Measurements from ENCODE around the gene FGF14. TPM values are rescaled to one million over a fixed set of nuclear protein-coding genes. Genes with fewer than 3 reads are reported as not detected.
"Not testable (repeated sequence)": the region's sequence is repeated elsewhere in the genome, so short reads cannot be mapped to it uniquely, and the experiment has no call there.

The FGF14 gene
- total and polyA plus RNA-seq, 2 donors from 2014 or later: 0.47 to 3.3 TPM

DNA sequence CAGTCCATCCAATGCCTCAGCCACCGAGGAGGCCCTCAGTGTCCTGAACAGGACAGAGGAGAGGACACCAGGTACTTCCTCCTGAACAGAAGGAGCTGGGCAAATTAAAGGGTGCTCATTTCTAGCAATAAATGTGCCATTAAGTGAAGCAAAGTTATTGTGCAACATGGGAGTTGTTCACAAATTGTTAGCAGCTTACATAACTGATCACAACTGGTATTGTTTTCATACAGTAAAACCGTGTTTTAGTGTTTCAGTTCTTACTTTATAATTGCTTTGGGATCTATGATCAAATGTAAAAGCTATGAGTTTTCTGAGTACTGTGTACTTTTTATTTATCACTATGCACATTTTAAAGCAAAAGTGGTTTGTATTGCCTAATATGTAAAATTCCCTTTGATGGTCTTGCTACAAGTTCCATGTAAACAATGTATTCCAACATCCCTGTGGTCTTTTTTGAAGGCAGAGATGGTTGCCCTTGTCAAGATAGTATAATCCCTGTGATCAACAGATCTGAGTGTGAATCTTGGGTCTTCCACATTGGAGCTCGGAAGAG is 263.1 kb downstream of the FGF14 start:
- FAIRE-seq: no peak
- intact Hi-C loops (cut with DNase I): no loop called here

DNA sequence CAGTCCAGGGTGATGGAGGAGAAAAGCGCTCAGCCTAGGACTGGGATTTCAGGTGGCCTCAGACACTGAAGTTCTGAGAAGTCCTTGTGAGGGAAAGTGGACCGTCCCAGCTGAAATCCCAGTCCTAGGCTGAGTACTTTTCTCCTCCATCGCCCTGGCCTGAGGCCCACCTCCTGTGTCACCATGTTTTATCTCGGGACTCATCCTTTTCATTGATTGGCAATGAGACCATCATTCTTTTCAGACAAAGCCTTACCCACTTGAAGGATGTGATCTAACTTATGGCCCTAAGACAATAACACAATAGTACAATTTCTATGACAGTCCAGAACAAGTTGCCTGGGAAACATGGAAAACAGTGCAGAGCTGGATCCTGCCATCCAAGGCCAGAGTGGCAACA is 263.9 kb downstream of the FGF14 start:
- H3K36me3 ChIP-seq (ENCODE audit: control insufficient read depth in 2 of 3, insufficient read depth in 3 of 3, low read length in 3 of 3); intact Hi-C loops (cut with DNase I); H3K4me3 ChIP-seq (ENCODE audit: low read length in 3 of 3); H3K9ac ChIP-seq (ENCODE audit: low read length in 3 of 3); H3K27me3 ChIP-seq (ENCODE audit: control insufficient read depth, insufficient read depth, low read length); H3K9me3 ChIP-seq (ENCODE audit: control insufficient read depth in 2 of 3, insufficient read depth in 1 of 3, low read length in 3 of 3); H3K27ac ChIP-seq (ENCODE audit: low read depth in 2 of 2, low read length in 2 of 2); H3K4me1 ChIP-seq (ENCODE audit: control insufficient read depth in 2 of 3, insufficient read depth in 2 of 3, low read depth in 1 of 3, low read length in 3 of 3); FAIRE-seq; DNase-seq: not testable (repeated sequence)

More for the DNA sequence above, 263.1 kb downstream of the FGF14 start:
- H3K27ac ChIP-seq (ENCODE audit: low read depth in 2 of 2, low read length in 2 of 2): no peak overlapping the region
- no peaks in the 10 kb centered on the region for H3K9me3 ChIP-seq (ENCODE audit: control insufficient read depth in 2 of 3, insufficient read depth in 1 of 3, low read length in 3 of 3)
- H3K4me1 ChIP-seq (ENCODE audit: control insufficient read depth in 2 of 3, insufficient read depth in 2 of 3, low read depth in 1 of 3, low read length in 3 of 3): no peaks in the 10 kb centered on the region
- H3K4me3 ChIP-seq (ENCODE audit: low read length in 3 of 3): no peak overlapping the region
- no peak overlapping the region for H3K9ac ChIP-seq (ENCODE audit: low read length in 3 of 3)
- TF ChIP-seq, protein P1, sequence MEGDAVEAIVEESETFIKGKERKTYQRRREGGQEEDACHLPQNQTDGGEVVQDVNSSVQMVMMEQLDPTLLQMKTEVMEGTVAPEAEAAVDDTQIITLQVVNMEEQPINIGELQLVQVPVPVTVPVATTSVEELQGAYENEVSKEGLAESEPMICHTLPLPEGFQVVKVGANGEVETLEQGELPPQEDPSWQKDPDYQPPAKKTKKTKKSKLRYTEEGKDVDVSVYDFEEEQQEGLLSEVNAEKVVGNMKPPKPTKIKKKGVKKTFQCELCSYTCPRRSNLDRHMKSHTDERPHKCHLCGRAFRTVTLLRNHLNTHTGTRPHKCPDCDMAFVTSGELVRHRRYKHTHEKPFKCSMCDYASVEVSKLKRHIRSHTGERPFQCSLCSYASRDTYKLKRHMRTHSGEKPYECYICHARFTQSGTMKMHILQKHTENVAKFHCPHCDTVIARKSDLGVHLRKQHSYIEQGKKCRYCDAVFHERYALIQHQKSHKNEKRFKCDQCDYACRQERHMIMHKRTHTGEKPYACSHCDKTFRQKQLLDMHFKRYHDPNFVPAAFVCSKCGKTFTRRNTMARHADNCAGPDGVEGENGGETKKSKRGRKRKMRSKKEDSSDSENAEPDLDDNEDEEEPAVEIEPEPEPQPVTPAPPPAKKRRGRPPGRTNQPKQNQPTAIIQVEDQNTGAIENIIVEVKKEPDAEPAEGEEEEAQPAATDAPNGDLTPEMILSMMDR (IDR thresholded peaks at IDR 0.05; ENCODE audit: borderline replicate concordance, extremely low read depth, insufficient read depth): no peak
- DNase-seq: no peak
- no peaks in the 10 kb centered on the region for H3K36me3 ChIP-seq (ENCODE audit: control insufficient read depth in 2 of 3, insufficient read depth in 3 of 3, low read length in 3 of 3)
- no peaks in the 10 kb centered on the region for H3K27me3 ChIP-seq (ENCODE audit: control insufficient read depth, insufficient read depth, low read length)

DNA sequence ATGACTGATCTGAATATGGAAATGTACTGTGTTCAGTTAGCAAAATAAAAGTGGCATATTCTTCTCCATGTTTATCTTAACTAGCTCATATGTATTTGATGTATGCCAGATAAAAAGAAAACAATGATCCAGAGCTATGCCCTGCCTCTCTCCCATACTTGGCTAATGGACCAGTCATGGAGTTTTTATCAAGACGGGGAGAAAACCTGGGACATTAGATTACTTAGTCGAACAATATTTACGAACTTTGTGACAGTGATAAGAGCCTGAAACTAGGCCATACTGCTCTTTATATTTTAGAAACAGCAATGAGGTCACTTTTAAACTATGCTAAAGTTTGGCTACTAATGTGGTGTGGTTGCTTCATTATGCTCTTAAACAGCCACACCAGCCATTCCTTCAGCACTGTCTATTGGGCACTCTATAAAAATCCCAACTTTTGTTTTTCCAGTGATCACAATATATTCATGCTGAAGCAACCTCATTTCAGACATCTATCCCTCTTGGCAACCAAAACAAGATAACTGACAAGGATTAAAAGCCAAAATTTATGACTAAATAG is 265.0 kb downstream of the FGF14 start:
- Histone ChIP-seq H3K36me3 (ENCODE audit: control insufficient read depth in 2 of 3, insufficient read depth in 3 of 3, low read length in 3 of 3) (no peaks in the 10 kb centered on the region), H3K27me3 (ENCODE audit: control insufficient read depth, insufficient read depth, low read length) (no peaks in the 10 kb centered on the region), H3K4me1 (ENCODE audit: control insufficient read depth in 2 of 3, insufficient read depth in 2 of 3, low read depth in 1 of 3, low read length in 3 of 3) (no peaks in the 10 kb centered on the region), H3K4me3 (ENCODE audit: low read length in 3 of 3) (no peak overlapping the region), H3K27ac (ENCODE audit: low read depth in 2 of 2, low read length in 2 of 2) (no peak overlapping the region), H3K9me3 (ENCODE audit: control insufficient read depth in 2 of 3, insufficient read depth in 1 of 3, low read length in 3 of 3) (no peaks in the 10 kb centered on the region), H3K9ac (ENCODE audit: low read length in 3 of 3) (no peak overlapping the region)
- intact Hi-C loops (cut with DNase I): no loop called here
- TF ChIP-seq, protein P1 (IDR thresholded peaks at IDR 0.05; ENCODE audit: borderline replicate concordance, extremely low read depth, insufficient read depth): no peak
- FAIRE-seq (no peak), DNase-seq (no peak)

DNA sequence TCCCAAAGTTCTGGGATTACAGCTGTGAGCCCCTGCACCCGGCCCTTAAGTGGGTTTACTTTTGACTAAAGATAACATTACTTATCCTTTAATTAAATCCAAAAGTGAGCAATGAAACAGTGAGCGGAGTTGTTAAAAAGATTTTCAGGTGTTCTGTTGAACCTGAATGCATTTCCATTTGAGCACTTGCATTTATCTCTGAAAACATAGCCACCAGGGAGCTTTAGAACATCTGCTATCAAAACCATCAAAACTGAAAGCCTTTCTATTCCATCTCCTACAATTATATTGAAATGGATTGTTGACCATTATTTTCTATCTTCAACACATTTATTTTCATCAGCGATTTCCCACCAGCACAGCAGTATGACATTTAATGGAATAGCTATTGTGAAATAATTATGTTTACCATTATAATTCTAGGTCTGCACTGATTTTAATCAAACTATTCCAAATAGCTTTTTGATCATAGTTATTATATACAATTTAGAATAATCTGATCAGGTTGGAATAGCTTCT is 269.0 kb downstream of the FGF14 start:
- Histone ChIP-seq H3K9me3 (ENCODE audit: control insufficient read depth in 2 of 3, insufficient read depth in 1 of 3, low read length in 3 of 3) (no peaks in the 10 kb centered on the region), H3K9ac (ENCODE audit: low read length in 3 of 3) (no peak overlapping the region), H3K4me3 (ENCODE audit: low read length in 3 of 3) (no peak overlapping the region), H3K27me3 (ENCODE audit: control insufficient read depth, insufficient read depth, low read length) (no peaks in the 10 kb centered on the region), H3K27ac (ENCODE audit: low read depth in 2 of 2, low read length in 2 of 2) (no peak overlapping the region), H3K4me1 (ENCODE audit: control insufficient read depth in 2 of 3, insufficient read depth in 2 of 3, low read depth in 1 of 3, low read length in 3 of 3) (no peaks in the 10 kb centered on the region), H3K36me3 (ENCODE audit: control insufficient read depth in 2 of 3, insufficient read depth in 3 of 3, low read length in 3 of 3) (no peaks in the 10 kb centered on the region)
- FAIRE-seq (no peak), DNase-seq (no peak)
- TF ChIP-seq, protein P1 (IDR thresholded peaks at IDR 0.05; ENCODE audit: borderline replicate concordance, extremely low read depth, insufficient read depth): no peak
- intact Hi-C loops (cut with DNase I): no loop called here

Data from kidney (tissue), 14 donors.